Neutrophil (primary cell): ENCODE results near the gene UGT2A1.
"Not testable (repeated sequence)": the region's sequence is repeated elsewhere in the genome, so short reads cannot be mapped to it uniquely, and the experiment has no call there.

Experiments used
- H3K27ac ChIP-seq: fragments of 200-600 bp; sonication (generic); 2 replicates; pipeline ENCODE4 v1.5.1; 2016; ENCODE audit warnings: mild to moderate bottlenecking, moderate library complexity
- H3K27me3 ChIP-seq: fragments of 200-600 bp; sonication (generic); 2 replicates; pipeline ENCODE4 v1.6.0; 2016; ENCODE audit warnings: mild to moderate bottlenecking
- H3K36me3 ChIP-seq: fragments of 200-600 bp; sonication (generic); 2 replicates; pipeline ENCODE4 v1.5.1; 2017
- H3K4me1 ChIP-seq, 2 experiments: fragments of 200-600 bp in 1 of 2; sonication (generic) in 1 of 2; 1 replicate in 1 of 2; 2 replicates in 1 of 2; pipeline versions ENCODE4 v1.5.1 to v1.6.1; 2013 to 2016; ENCODE audit warnings: low read depth in 1 of 2, low read length in 1 of 2, mild to moderate bottlenecking in 1 of 2, moderate library complexity in 1 of 2; ENCODE audit not compliant: control insufficient read depth in 1 of 2, insufficient read depth in 1 of 2
- H3K4me3 ChIP-seq, 2 experiments: fragments of 200-600 bp in 1 of 2; sonication (generic) in 1 of 2; 1 replicate in 1 of 2; 2 replicates in 1 of 2; pipeline ENCODE4 v1.5.1; 2013 to 2016; ENCODE audit warnings: low read depth in 1 of 2, low read length in 1 of 2, mild to moderate bottlenecking in 1 of 2, moderate library complexity in 1 of 2
- H3K9me3 ChIP-seq: fragments of 200-600 bp; sonication (generic); 2 replicates; pipeline ENCODE4 v1.5.1; 2016
- TF ChIP-seq, protein P1 (sequence below): fragments of 200-600 bp; sonication (generic); IDR thresholded peaks from 2 replicates; pipeline ENCODE4 v1.5.1; 2016; ENCODE audit warnings: antibody characterized with exemption

The UGT2A1 gene

DNA sequence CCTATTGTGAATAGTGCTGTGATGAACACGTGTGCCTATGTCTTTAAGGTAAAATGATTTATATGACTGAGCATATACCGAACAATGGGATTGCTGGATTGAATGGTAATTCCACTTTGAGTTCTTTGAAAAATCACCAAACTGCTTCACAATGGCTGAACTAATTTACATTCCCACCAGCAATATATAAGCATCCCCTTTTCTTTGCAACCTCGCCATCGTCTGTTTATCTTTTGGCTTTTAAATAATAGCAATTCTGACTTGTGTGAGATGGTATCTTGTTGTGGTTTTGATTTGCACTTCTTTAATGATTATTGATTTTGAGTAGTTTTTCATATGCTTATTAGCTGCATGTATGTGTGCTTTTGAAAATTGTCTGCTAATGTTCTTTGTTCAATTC lies 31.8 kb upstream of the UGT2A1 start:
- Histone ChIP-seq H3K4me1 (peaks cover 2 to 3% of the 10 kb centered on the region in 2 experiments), H3K27me3 (no peaks in the 10 kb centered on the region), H3K4me3 (no peak overlapping the region), H3K27ac (no peak overlapping the region), H3K9me3 (no peaks in the 10 kb centered on the region), H3K36me3 (no peaks in the 10 kb centered on the region)
- TF ChIP-seq, protein P1, sequence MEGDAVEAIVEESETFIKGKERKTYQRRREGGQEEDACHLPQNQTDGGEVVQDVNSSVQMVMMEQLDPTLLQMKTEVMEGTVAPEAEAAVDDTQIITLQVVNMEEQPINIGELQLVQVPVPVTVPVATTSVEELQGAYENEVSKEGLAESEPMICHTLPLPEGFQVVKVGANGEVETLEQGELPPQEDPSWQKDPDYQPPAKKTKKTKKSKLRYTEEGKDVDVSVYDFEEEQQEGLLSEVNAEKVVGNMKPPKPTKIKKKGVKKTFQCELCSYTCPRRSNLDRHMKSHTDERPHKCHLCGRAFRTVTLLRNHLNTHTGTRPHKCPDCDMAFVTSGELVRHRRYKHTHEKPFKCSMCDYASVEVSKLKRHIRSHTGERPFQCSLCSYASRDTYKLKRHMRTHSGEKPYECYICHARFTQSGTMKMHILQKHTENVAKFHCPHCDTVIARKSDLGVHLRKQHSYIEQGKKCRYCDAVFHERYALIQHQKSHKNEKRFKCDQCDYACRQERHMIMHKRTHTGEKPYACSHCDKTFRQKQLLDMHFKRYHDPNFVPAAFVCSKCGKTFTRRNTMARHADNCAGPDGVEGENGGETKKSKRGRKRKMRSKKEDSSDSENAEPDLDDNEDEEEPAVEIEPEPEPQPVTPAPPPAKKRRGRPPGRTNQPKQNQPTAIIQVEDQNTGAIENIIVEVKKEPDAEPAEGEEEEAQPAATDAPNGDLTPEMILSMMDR: no peak

DNA sequence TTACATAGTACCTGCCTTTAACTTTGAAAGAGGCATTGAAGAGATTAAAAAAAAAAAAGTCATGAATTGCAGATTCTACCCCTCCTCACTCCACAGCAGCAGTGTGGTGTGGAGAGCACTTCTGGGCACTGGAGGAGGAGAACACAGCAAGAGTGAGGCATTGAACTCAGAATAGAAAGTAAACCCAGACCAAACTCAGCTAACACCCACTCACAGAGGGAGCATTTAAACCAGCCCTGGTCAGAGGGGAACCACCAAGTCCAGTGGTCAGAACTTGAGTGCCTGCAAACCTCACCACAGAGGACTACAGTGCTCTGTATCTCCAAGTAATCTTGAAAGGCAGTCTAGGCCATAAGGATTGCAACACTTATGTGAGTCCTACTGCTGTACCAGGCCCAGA lies 15.6 kb upstream of the UGT2A1 start:
- TF ChIP-seq, protein P1: no peak
- H3K4me3 ChIP-seq: no peak overlapping the region
- no peaks in the 10 kb centered on the region for H3K36me3 ChIP-seq
- H3K4me1 ChIP-seq: no peaks in the 10 kb centered on the region
- H3K9me3 ChIP-seq: no peaks in the 10 kb centered on the region
- no peaks in the 10 kb centered on the region for H3K27me3 ChIP-seq
- no peak overlapping the region for H3K27ac ChIP-seq

DNA sequence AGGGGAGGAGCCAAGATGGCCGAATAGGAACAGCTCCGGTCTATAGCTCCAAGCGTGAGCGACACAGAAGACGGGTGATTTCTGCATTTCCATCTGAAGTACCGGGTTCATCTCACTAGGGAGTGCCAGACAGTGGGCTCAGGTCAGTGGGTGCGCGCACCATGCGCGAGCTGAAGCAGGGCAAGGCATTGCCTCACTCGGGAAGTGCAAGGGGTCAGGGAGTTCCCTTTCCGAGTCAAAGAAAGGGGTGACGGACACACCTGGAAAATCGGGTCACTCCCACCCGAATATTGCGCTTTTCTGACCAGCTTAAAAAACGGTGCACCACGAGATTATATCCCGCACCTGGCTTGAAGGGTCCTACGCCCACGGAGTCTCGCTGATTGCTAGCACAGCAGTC lies 11.0 kb upstream of the UGT2A1 start:
- H3K27ac ChIP-seq, H3K4me3 ChIP-seq, H3K27me3 ChIP-seq, H3K4me1 ChIP-seq, H3K9me3 ChIP-seq, H3K36me3 ChIP-seq: not testable (repeated sequence)

DNA sequence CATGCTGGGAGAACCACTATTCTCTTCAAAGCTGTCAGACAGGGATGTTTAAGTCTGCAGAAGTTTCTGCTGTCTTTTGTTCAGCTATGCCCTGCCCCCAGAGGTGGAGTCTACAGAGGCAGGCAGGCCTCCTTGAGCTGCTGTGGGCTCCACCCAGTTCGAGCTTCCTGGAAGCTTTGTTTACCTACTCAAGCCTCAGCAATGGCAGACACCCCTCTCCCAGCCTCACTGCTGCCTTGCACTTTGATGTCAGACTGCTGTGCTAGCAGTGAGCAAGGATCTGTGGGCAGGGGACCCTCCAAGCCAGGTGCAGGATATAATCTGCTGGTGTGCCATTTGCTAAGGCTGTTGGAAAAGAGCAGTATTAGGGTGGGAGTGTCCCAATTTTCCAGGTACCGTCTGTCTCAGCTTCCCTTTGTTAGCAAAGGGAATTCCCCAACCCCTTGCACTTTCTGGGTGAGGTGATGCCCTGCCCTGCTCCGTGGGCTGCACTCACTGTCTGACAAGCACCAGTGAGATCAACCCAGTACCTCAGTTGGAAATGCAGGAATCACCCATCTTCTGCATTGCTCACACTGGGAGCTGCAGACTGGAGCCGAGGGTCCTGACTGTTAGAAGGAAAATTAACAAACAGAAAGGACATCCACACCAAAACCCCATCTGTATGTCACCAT lies 8.2 kb upstream of the UGT2A1 start:
- H3K27me3 ChIP-seq, H3K4me3 ChIP-seq, H3K27ac ChIP-seq, H3K36me3 ChIP-seq, H3K9me3 ChIP-seq, H3K4me1 ChIP-seq: not testable (repeated sequence)

DNA sequence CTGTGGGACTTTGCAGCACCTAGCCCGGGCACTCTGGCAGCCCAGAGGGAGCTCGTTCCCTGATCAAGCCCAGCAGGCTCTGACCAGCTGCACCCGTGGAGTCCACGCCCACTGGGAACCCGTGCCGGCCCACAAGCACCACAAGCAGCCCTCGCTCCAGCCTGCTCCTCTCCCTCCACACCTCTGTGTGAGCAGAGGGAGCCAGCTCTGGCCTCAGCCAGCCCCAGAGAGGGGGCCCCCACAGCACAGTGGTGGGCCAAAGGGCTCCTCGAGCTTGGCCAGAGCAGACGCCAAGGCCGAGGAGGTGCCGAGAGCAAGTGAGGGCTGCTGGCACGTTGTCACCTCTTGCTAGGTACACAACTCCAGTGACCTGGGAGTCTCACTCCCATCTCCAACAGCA lies 5.1 kb upstream of the UGT2A1 start:
- TF ChIP-seq, protein P1: no peak
- no peak overlapping the region for H3K27ac ChIP-seq
- H3K9me3 ChIP-seq: no peaks in the 10 kb centered on the region
- no peaks in the 10 kb centered on the region for H3K4me1 ChIP-seq
- H3K27me3 ChIP-seq: no peaks in the 10 kb centered on the region
- H3K36me3 ChIP-seq: no peaks in the 10 kb centered on the region
- no peak overlapping the region for H3K4me3 ChIP-seq

DNA sequence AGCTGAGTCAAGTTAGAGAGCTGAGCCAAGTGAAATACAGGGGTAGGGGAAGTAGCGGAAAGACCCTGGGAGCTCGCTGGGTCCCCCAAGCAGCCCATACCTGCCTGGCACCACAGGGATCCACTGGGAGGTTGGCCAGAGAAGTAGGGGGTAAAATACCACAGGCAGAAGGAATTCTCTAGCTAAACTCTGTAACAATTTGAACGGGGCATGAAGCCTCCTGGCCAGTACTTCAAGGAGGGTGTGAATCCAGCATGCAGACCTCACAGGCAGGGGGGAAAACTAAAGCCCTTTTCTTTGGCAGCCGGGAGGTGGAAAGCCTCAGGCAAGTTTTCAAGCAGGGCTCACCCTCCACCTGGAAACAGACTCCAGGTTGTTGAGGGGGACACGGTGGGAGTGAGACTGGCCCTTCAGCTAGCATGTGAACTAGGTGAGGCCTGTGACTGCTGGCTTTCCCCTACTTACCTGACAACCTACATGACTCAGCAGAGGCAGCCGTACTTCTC lies 3.7 kb upstream of the UGT2A1 start:
- Histone ChIP-seq H3K4me3 (no peak overlapping the region), H3K36me3 (no peaks in the 10 kb centered on the region), H3K27ac (no peak overlapping the region), H3K27me3 (no peaks in the 10 kb centered on the region), H3K9me3 (no peaks in the 10 kb centered on the region), H3K4me1 (no peaks in the 10 kb centered on the region)
- TF ChIP-seq, protein P1: no peak
